Activated CD8-positive, alpha-beta T cell treated with anti-CD3 and anti-CD28 coated beads for 36 hours (primary cell): Measurements from ENCODE around the gene ALAS1. TPM values are rescaled to one million over a fixed set of nuclear protein-coding genes. Genes with fewer than 3 reads are reported as not detected.

Experiments used
- ATAC-seq: fragments of 200-7000 bp; cut with Tn5 transposase; one replicate; pipeline ENCODE4 v1.10.0; 2021; ENCODE audit warnings: mild to moderate bottlenecking, moderate library complexity
- CTCF ChIA-PET: fragments of 350-600 bp; sonication (Branson Sonifier 250); formaldehyde crosslinking; loops from one replicate; lab custom pipeline; 2021; ENCODE audit warnings: antibody characterized with exemption; lab: Charles Lee
- POLR2A ChIA-PET: fragments of 350-600 bp; sonication (Branson Sonifier 250); formaldehyde crosslinking; loops from one replicate; lab custom pipeline; 2021; ENCODE audit warnings: antibody characterized with exemption; lab: Charles Lee
- DNase-seq: peaks from one replicate; pipeline ENCODE4 v3.0.0-alpha.2; 2020
- H3K27ac Mint-ChIP-seq: one replicate; pipeline ENCODE4 v1.8.0; 2021; ENCODE audit warnings: mild to moderate bottlenecking, mixed read lengths
- H3K27me3 Mint-ChIP-seq: one replicate; pipeline ENCODE4 v1.8.0; 2021; ENCODE audit warnings: mixed read lengths
- H3K36me3 Mint-ChIP-seq: one replicate; pipeline ENCODE4 v1.8.0; 2021; ENCODE audit warnings: low read depth, mixed read lengths
- H3K4me1 Mint-ChIP-seq: one replicate; pipeline ENCODE4 v1.8.0; 2021; ENCODE audit warnings: low read depth, mixed read lengths
- H3K4me3 Mint-ChIP-seq: one replicate; pipeline ENCODE4 v1.8.0; 2021; ENCODE audit warnings: mild to moderate bottlenecking, moderate library complexity, mixed read lengths
- H3K9me3 Mint-ChIP-seq: one replicate; pipeline ENCODE4 v1.8.0; 2021; ENCODE audit warnings: mixed read lengths
- CTCF ChIP-seq: fragments of 200-600 bp; IDR thresholded peaks from one replicate; pipeline ENCODE4 v1.8.0; 2022; ENCODE audit warnings: antibody characterized with exemption, mild to moderate bottlenecking
- intact Hi-C: fragments of 100-400 bp; cut with micrococcal nuclease; formaldehyde crosslinking; loops from one replicate; pipeline ENCODE4 v1.10.0; 2022
- total RNA-seq, 2 experiments: library from RNA; stranded (reverse); gene quantifications; one replicate each; pipeline ENCODE4 v1.2.3, GENCODE V29; 2021

The ALAS1 gene
- total RNA-seq, 2 experiments from 2014 or later: 54.3 to 54.6 TPM

DNA sequence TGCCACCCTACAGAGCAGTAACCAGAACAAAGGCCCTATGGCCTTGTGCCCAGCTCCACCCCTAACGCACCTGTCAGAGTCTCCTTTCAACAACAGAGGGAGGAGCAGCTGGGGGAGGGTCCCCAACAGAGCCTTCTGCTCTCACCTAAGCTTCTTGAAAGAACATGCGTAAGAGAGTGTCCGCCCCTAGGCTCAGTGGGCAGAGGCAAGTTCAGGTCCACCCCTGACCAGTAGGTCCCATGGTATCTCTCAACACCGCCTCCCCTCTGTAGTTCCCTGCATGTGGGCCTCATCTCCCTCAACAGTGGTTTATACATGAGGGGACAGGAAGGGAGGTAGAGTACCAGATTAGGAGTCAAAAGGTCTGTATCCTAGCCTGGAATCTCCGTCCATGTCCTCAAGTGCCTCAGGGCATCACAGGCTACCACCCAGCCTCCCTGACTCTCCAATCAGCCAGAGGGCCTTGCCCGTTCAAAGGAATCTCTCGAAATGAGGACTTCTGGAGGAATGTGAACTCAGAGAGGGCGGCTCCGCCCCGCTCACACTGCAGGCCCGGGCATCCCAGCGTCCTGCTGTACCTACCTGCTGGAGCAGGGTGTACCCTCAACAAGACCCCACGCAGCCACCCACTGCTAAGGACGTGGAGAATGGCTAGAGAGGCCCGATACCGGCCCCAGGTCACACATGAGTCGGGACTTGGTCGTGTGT, 44.4 kb upstream of the ALAS1 start:
- DNase-seq: peak; percentile 35
- H3K27me3 Mint-ChIP-seq: no peaks in the 10 kb centered on the region
- ChIA-PET POLR2A (interaction anchor here (0.7 to 2.6 kb wide), 2 partner anchors 98 to 158 kb away, joined by 5 to 8 read pairs; partner anchors contain the start of gene RPL29), CTCF (interaction anchor here (0.8 to 1.5 kb wide), 9 partner anchors 67 to 212 kb away, joined by 3 to 14 read pairs (median 3); partner anchors contain the start of gene RRP9)
- ATAC-seq: peak; percentile 1
- H3K9me3 Mint-ChIP-seq: no peaks in the 10 kb centered on the region
- H3K36me3 Mint-ChIP-seq: peaks cover 7% of the 10 kb centered on the region
- H3K4me3 Mint-ChIP-seq: peak overlapping the region; percentile 87
- peak overlapping the region; percentile 95 for H3K27ac Mint-ChIP-seq
- no peak for TF ChIP-seq CTCF
- peaks cover 20% of the 10 kb centered on the region for H3K4me1 Mint-ChIP-seq
- intact Hi-C loops: loop anchor here (1.0 kb wide), 1 partner anchor 96 kb away; no protein-coding TSS in a partner anchor

- Mint-ChIP-seq H3K4me3 (peak within 1 kb of the TSS; percentile 87), H3K9me3 (no peaks in the 10 kb centered on the region), H3K27me3 (no peaks in the 10 kb centered on the region), H3K36me3 (peaks cover 1% of the 10 kb centered on the region), H3K4me1 (peaks cover 20% of the 10 kb centered on the region), H3K27ac (peak within 1 kb of the TSS; percentile 95)
- peak; percentile 96 for DNase-seq
- TF ChIP-seq CTCF: no peak
- ChIA-PET CTCF (interaction anchor here (0.8 to 1.7 kb wide), 12 partner anchors 9 to 213 kb away, joined by 3 to 14 read pairs (median 4); partner anchors contain the start of gene RRP9), POLR2A (interaction anchor here (0.7 to 2.6 kb wide), 9 partner anchors 10 to 159 kb away, joined by 3 to 12 read pairs (median 4); partner anchors contain the start of genes ALAS1, DUSP7 and RPL29)
- ATAC-seq: peak; percentile 91
- intact Hi-C loops: loop anchor here (1.0 kb wide), 1 partner anchor 97 kb away; no protein-coding TSS in a partner anchor
Measured at GRCh38 chr3:52154135-52155094, 43.5 kb upstream of the ALAS1 start, which contains the start of gene POC1A. POC1A (minus strand) TSS chr3:52154423; CDS start chr3:52154372, 51 bp downstream.

GRCh38 chr3:52155912-52156311, 42.0 kb upstream of the ALAS1 start:
- DNase-seq (no peak), ATAC-seq (no peak)
- peak overlapping the region; percentile 87 for H3K4me3 Mint-ChIP-seq
- H3K9me3 Mint-ChIP-seq: no peaks in the 10 kb centered on the region
- no peak for TF ChIP-seq CTCF
- ChIA-PET CTCF (interaction anchor here (0.8 to 1.7 kb wide), 3 partner anchors 37 to 373 kb away, joined by 3 to 5 read pairs (median 3); no protein-coding TSS in a partner anchor), POLR2A (interaction anchor here (1.1 to 2.6 kb wide), 3 partner anchors 99 to 160 kb away, joined by 3 to 12 read pairs (median 8); partner anchors contain the start of genes DUSP7 and RPL29)
- peaks cover 20% of the 10 kb centered on the region for H3K4me1 Mint-ChIP-seq
- intact Hi-C loops: no loop called here
- no peaks in the 10 kb centered on the region for H3K27me3 Mint-ChIP-seq
- H3K36me3 Mint-ChIP-seq: no peaks in the 10 kb centered on the region
- H3K27ac Mint-ChIP-seq: no peak overlapping the region

- TF ChIP-seq CTCF: no peak
- intact Hi-C loops: no loop called here
- ChIA-PET POLR2A (interaction anchor here (1.1 kb wide), 1 partner anchor 161 kb away, joined by 3 read pairs; no protein-coding TSS in a partner anchor), CTCF (interaction anchor here (1.4 kb wide), 1 partner anchor 15 kb away, joined by 3 read pairs; no protein-coding TSS in a partner anchor)
- Mint-ChIP-seq H3K4me1 (peaks cover 11% of the 10 kb centered on the region), H3K36me3 (no peaks in the 10 kb centered on the region), H3K27ac (no peak overlapping the region), H3K27me3 (no peaks in the 10 kb centered on the region), H3K9me3 (no peaks in the 10 kb centered on the region), H3K4me3 (no peak overlapping the region)
- DNase-seq: no peak
- ATAC-seq: no peak
Measured at GRCh38 chr3:52159503-52159902, 38.5 kb upstream of the ALAS1 start.
